ENCODE measurements around the gene CALHM4.

CALHM4 gene

GRCh38 chr6:116542426-116542825 lies 11.1 kb upstream of the CALHM4 start:
- DNase-seq (ENCODE audit: low read depth in 2 of 2), result no peak

- no peak for DNase-seq (ENCODE audit: low read depth in 2 of 2)
Observed at GRCh38 chr6:116543149-116543548, 10.4 kb upstream of the CALHM4 start.

GRCh38 chr6:116545651-116546050 lies 7.9 kb upstream of the CALHM4 start, which contains the start of gene TRAPPC3L:
TSS of gene TRAPPC3L (minus strand) at chr6:116545684. CDS start at chr6:116545514, 170 bp downstream.
- DNase-seq (ENCODE audit: low read depth in 2 of 2), result no peak

GRCh38 chr6:116547358-116547757 lies 6.2 kb upstream of the CALHM4 start:
- DNase-seq (ENCODE audit: low read depth in 2 of 2), result no peak

- no peak for DNase-seq (ENCODE audit: low read depth in 2 of 2)
Observed at GRCh38 chr6:116550796-116551195, 2.8 kb upstream of the CALHM4 start.

- DNase-seq (ENCODE audit: low read depth in 2 of 2), result peak; percentile 85
Observed at GRCh38 chr6:116556065-116556464, 2.5 kb downstream of the CALHM4 start.

- DNase-seq (ENCODE audit: low read depth in 2 of 2), result no peak
Observed at GRCh38 chr6:116556814-116557415, 3.4 kb downstream of the CALHM4 start.

GRCh38 chr6:116557893-116558292 lies 4.3 kb downstream of the CALHM4 start:
- peak; percentile 95 to 96 for DNase-seq (ENCODE audit: low read depth in 2 of 2)

GRCh38 chr6:116560130-116560529 lies 6.6 kb downstream of the CALHM4 start:
- no peak for DNase-seq (ENCODE audit: low read depth in 2 of 2)

GRCh38 chr6:116561377-116562018 lies 7.9 kb downstream of the CALHM4 start:
- peak; percentile 54 to 61 for DNase-seq (ENCODE audit: low read depth in 2 of 2)

GRCh38 chr6:116562019-116562403 lies 8.5 kb downstream of the CALHM4 start:
- no peak for DNase-seq (ENCODE audit: low read depth in 2 of 2)

GRCh38 chr6:116562614-116563013 lies 9.1 kb downstream of the CALHM4 start:
- DNase-seq (ENCODE audit: low read depth in 2 of 2), result no peak

- DNase-seq (ENCODE audit: low read depth in 2 of 2), result no peak
Observed at GRCh38 chr6:116563830-116564229, 10.3 kb downstream of the CALHM4 start.

- DNase-seq (ENCODE audit: low read depth in 2 of 2), result peak in 1 of 2 experiments; percentile 52
Observed at GRCh38 chr6:116564311-116564710, 10.8 kb downstream of the CALHM4 start.

GRCh38 chr6:116564921-116565872 lies 11.6 kb downstream of the CALHM4 start:
- no peak for DNase-seq (ENCODE audit: low read depth in 2 of 2)

- DNase-seq (ENCODE audit: low read depth in 2 of 2), result no peak
Observed at GRCh38 chr6:116568111-116568510, 14.6 kb downstream of the CALHM4 start.

GRCh38 chr6:116568821-116569755 lies 15.5 kb downstream of the CALHM4 start:
- no peak for DNase-seq (ENCODE audit: low read depth in 2 of 2)

- peak; percentile 99 for DNase-seq (ENCODE audit: low read depth in 2 of 2)
Observed at GRCh38 chr6:116570856-116571682, 17.5 kb downstream of the CALHM4 start, which contains the start of gene RWDD1. TSS of gene RWDD1 (plus strand) at chr6:116571504. CDS start at chr6:116571583, 79 bp downstream.

GRCh38 chr6:116571683-116572000 lies 18.1 kb downstream of the CALHM4 start:
- no peak for DNase-seq (ENCODE audit: low read depth in 2 of 2)

GRCh38 chr6:116572162-116572561 lies 18.6 kb downstream of the CALHM4 start:
- DNase-seq (ENCODE audit: low read depth in 2 of 2), result no peak

Measured in fibroblast of skin of left quadriceps (primary cell).